Measurements from ENCODE around the gene EDDM13. TPM values are rescaled to one million over a fixed set of nuclear protein-coding genes. Genes with fewer than 3 reads are reported as not detected.
A peak's percentile ranks its signal among the peaks of the same experiment; 100 is the strongest.

EDDM13 gene
- total and polyA plus RNA-seq, 4 donors, result 1.2 to 3.9 TPM; not detected in 2

DNA sequence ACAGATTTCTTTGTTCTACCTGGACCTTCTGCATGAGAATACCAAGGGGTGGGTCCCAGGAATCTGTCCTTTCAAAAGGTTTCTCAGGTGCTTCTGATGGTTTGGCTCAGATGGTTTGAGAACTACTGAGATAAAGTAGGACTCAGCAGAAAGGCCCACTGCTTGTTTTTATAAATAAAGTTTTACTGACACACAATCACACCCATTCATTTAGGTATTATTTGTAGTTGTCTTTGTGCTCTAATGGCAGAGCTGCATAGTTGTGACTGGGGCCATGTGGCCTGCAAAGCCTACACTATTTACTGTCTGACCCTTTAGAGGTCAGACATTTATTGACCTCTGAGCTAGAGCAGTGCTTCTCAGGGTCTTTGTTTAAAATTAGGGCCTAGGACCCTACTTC is 17.6 kb downstream of the EDDM13 start:
- Histone ChIP-seq H3K27me3 (ENCODE audit: control insufficient read depth, insufficient read depth, low read length) (no peaks in the 10 kb centered on the region), H3K4me3 (ENCODE audit: low read depth, low read length) (no peak overlapping the region), H3K9me3 (ENCODE audit: control insufficient read depth, insufficient read depth, low read length) (no peaks in the 10 kb centered on the region), H3K4me1 (ENCODE audit: control insufficient read depth, insufficient read depth, low read length) (peaks cover 10% of the 10 kb centered on the region), H3K27ac (ENCODE audit: low read depth, low read length) (no peak overlapping the region), H3K36me3 (ENCODE audit: control insufficient read depth, insufficient read depth, low read length) (peaks cover 7% of the 10 kb centered on the region)
- no peak for DNase-seq (ENCODE audit: low read depth in 4 of 6, low spot score in 6 of 6)

- DNase-seq (ENCODE audit: low read depth in 4 of 6, low spot score in 6 of 6), result no peak
- Histone ChIP-seq H3K36me3 (ENCODE audit: control insufficient read depth, insufficient read depth, low read length) (peaks cover 11% of the 10 kb centered on the region), H3K4me1 (ENCODE audit: control insufficient read depth, insufficient read depth, low read length) (peaks cover 10% of the 10 kb centered on the region), H3K27me3 (ENCODE audit: control insufficient read depth, insufficient read depth, low read length) (no peaks in the 10 kb centered on the region), H3K4me3 (ENCODE audit: low read depth, low read length) (no peak overlapping the region), H3K27ac (ENCODE audit: low read depth, low read length) (no peak overlapping the region), H3K9me3 (ENCODE audit: control insufficient read depth, insufficient read depth, low read length) (no peaks in the 10 kb centered on the region)
- 96% methylated on average over 4 of the region's 6 CpGs for WGBS (ENCODE audit: insufficient coverage)
These were observed 19.3 kb downstream of the EDDM13 start for GRCh38 chr19:56291867-56292266.

GRCh38 chr19:56294549-56294948 is 22.0 kb downstream of the EDDM13 start:
- peaks cover 10% of the 10 kb centered on the region for H3K4me1 ChIP-seq (ENCODE audit: control insufficient read depth, insufficient read depth, low read length)
- 38% methylated on average over 3 of the region's 4 CpGs for WGBS (ENCODE audit: insufficient coverage)
- H3K9me3 ChIP-seq (ENCODE audit: control insufficient read depth, insufficient read depth, low read length), result no peaks in the 10 kb centered on the region
- no peak overlapping the region for H3K4me3 ChIP-seq (ENCODE audit: low read depth, low read length)
- no peak overlapping the region for H3K27ac ChIP-seq (ENCODE audit: low read depth, low read length)
- peaks cover 13% of the 10 kb centered on the region for H3K36me3 ChIP-seq (ENCODE audit: control insufficient read depth, insufficient read depth, low read length)
- H3K27me3 ChIP-seq (ENCODE audit: control insufficient read depth, insufficient read depth, low read length), result no peaks in the 10 kb centered on the region
- peak; percentile 17 to 88 (median 44) for DNase-seq (ENCODE audit: low read depth in 4 of 6, low spot score in 6 of 6)

DNA sequence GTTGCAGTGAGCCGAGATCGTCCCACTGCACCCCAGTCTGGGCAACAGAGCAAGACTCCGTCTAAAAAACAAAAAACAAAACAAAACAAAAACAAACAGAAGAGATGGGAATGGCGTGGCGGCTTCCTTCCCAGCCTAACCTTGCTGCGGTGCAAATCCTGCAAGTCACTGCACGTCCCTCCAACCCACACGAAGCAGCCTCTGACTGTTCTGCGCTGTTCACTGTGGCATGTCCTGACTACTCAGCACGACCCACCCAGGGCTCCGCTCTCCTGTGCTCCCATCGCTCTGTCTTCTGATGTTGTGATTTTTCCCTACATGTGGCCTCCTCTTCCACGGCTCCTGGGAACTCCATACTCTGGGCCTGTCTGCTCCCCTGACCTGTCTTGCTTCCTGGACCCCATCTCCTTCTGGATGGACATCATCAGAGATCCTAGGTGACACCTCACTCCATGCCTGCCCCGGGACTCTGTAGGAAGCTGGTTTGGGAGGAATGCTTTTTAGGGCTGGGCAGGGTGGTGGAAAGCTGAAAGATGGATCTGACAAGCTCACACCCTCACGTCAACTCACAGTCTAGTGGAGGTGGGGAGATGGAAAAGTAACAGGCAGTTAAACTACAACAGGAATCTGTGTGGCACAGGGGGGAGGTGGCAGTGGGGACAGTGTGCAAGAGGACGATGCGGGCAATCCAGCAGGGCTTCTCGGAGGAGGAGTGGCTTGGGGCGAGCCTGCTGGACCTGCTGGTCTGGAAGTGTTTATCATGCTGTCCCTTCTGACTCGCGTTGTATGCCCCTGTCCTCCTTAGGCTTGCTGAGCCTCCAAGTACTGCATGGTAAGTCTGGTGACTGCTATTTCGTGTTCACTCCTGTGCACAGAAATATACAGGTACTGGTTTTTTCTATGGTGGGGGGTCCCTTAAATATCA is 23.2 kb downstream of the EDDM13 start:
- no peak overlapping the region for H3K4me3 ChIP-seq (ENCODE audit: low read depth, low read length)
- H3K36me3 ChIP-seq (ENCODE audit: control insufficient read depth, insufficient read depth, low read length), result peaks cover 13% of the 10 kb centered on the region
- H3K27ac ChIP-seq (ENCODE audit: low read depth, low read length), result no peak overlapping the region
- no peaks in the 10 kb centered on the region for H3K9me3 ChIP-seq (ENCODE audit: control insufficient read depth, insufficient read depth, low read length)
- DNase-seq (ENCODE audit: low read depth in 4 of 6, low spot score in 6 of 6), result no peak
- peaks cover 10% of the 10 kb centered on the region for H3K4me1 ChIP-seq (ENCODE audit: control insufficient read depth, insufficient read depth, low read length)
- 91% methylated on average over 19 of the region's 22 CpGs for WGBS (ENCODE audit: insufficient coverage)
- H3K27me3 ChIP-seq (ENCODE audit: control insufficient read depth, insufficient read depth, low read length), result no peaks in the 10 kb centered on the region

DNA sequence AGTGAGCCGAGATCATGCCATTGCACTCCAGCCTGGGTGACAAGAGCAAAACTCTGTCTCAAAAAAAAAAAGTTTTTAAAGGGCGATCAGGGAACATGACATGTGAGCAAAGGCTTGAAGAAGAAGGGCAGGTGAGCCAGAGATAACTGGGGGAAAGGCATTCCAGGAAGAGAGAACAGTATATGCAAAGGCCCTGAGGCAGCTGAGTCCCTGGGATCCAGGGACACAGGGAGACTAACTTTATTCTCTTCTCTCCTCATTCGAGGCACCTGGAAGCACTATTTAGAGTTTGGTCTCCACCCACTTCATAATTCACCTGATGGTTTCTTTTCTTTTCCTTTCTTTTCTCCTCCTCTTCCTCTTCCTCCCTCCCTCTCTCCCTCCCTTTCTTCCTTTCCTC is 24.5 kb downstream of the EDDM13 start:
- Histone ChIP-seq H3K36me3 (ENCODE audit: control insufficient read depth, insufficient read depth, low read length) (peaks cover 15% of the 10 kb centered on the region), H3K27ac (ENCODE audit: low read depth, low read length) (no peak overlapping the region), H3K4me1 (ENCODE audit: control insufficient read depth, insufficient read depth, low read length) (peaks cover 10% of the 10 kb centered on the region), H3K9me3 (ENCODE audit: control insufficient read depth, insufficient read depth, low read length) (no peaks in the 10 kb centered on the region), H3K4me3 (ENCODE audit: low read depth, low read length) (no peak overlapping the region), H3K27me3 (ENCODE audit: control insufficient read depth, insufficient read depth, low read length) (no peaks in the 10 kb centered on the region)
- no peak for DNase-seq (ENCODE audit: low read depth in 4 of 6, low spot score in 6 of 6)
- WGBS (ENCODE audit: insufficient coverage), result 96% methylated on average over 3 of the region's 3 CpGs

- H3K36me3 ChIP-seq (ENCODE audit: control insufficient read depth, insufficient read depth, low read length), result peaks cover 34% of the 10 kb centered on the region
- no peak for DNase-seq (ENCODE audit: low read depth in 4 of 6, low spot score in 6 of 6)
- H3K4me1 ChIP-seq (ENCODE audit: control insufficient read depth, insufficient read depth, low read length), result peaks cover 3% of the 10 kb centered on the region
- H3K4me3 ChIP-seq (ENCODE audit: low read depth, low read length), result no peak overlapping the region
- no CpG with 5 or more reads among the region's 3 CpGs for WGBS (ENCODE audit: insufficient coverage)
- no peaks in the 10 kb centered on the region for H3K27me3 ChIP-seq (ENCODE audit: control insufficient read depth, insufficient read depth, low read length)
- no peaks in the 10 kb centered on the region for H3K9me3 ChIP-seq (ENCODE audit: control insufficient read depth, insufficient read depth, low read length)
- no peak overlapping the region for H3K27ac ChIP-seq (ENCODE audit: low read depth, low read length)
These were observed 27.1 kb downstream of the EDDM13 start for GRCh38 chr19:56299688-56300087.

DNA sequence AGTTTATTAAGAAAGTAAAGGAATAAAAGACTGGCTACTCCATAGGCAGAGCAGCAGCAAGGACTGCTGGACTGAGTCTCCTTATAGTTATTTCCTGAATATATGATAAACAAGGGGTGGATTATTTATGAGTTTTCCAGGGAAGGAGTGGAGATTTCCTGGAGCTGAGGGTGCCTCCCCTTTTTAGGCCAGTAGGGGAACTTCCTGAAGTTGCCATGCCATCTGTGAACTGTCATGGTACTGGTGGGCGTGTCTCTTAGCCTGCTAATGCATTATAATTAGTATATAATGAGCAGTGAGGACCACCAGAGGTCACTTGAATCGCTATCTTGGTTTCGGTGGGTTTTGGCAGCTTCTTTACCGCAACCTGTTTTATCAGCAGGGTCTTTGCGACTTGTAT is 28.6 kb downstream of the EDDM13 start:
- Histone ChIP-seq H3K4me3 (ENCODE audit: low read depth, low read length) (no peak overlapping the region), H3K27me3 (ENCODE audit: control insufficient read depth, insufficient read depth, low read length) (no peaks in the 10 kb centered on the region), H3K27ac (ENCODE audit: low read depth, low read length) (no peak overlapping the region), H3K9me3 (ENCODE audit: control insufficient read depth, insufficient read depth, low read length) (no peaks in the 10 kb centered on the region), H3K4me1 (ENCODE audit: control insufficient read depth, insufficient read depth, low read length) (no peaks in the 10 kb centered on the region), H3K36me3 (ENCODE audit: control insufficient read depth, insufficient read depth, low read length) (peaks cover 34% of the 10 kb centered on the region)
- 83% methylated on average over 4 of the region's 5 CpGs for WGBS (ENCODE audit: insufficient coverage)
- DNase-seq (ENCODE audit: low read depth in 4 of 6, low spot score in 6 of 6), result no peak

DNA sequence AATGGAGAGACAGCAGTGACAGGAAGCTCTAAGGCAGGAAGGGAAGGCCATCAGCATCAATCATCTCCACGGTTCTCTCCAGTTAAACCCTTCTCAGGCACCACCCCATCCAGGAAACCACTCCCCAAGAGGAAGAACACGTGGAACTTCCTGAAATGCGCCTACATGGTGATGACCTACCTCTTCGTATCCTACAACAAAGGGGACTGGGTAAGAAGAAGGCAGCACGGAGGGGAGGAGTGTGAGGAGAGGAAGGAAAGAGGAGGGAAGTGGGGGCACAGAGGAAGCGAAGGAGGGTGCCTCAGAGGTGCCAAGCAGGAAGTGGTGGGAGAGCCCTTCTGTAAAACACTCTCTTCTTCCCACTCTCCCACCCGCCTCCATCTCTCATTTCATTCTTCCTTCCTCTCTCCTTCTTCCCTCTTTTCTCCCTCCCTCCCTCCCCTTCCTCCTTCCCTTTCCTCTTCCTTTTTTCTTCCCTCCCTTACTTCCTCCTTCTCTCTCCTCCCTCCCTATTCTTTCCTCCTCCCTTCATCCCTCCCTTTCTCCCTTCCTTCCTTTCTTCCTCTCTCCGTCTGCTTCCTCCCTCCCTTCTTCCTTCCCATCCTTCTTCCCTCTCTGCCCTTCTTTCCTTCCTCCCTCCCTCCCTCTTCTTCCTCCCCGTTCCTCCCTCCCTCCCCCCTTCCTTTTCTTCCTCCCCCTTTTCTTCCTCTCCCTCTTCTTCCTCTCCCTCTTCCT is 29.5 kb downstream of the EDDM13 start:
- Histone ChIP-seq H3K27ac (ENCODE audit: low read depth, low read length) (no peak overlapping the region), H3K4me1 (ENCODE audit: control insufficient read depth, insufficient read depth, low read length) (no peaks in the 10 kb centered on the region), H3K27me3 (ENCODE audit: control insufficient read depth, insufficient read depth, low read length) (no peaks in the 10 kb centered on the region), H3K4me3 (ENCODE audit: low read depth, low read length) (no peak overlapping the region), H3K9me3 (ENCODE audit: control insufficient read depth, insufficient read depth, low read length) (no peaks in the 10 kb centered on the region), H3K36me3 (ENCODE audit: control insufficient read depth, insufficient read depth, low read length) (peaks cover 32% of the 10 kb centered on the region)
- 96% methylated on average over 2 of the region's 9 CpGs for WGBS (ENCODE audit: insufficient coverage)
- no peak for DNase-seq (ENCODE audit: low read depth in 4 of 6, low spot score in 6 of 6)

GRCh38 chr19:56304243-56304642 is 31.7 kb downstream of the EDDM13 start:
- Histone ChIP-seq H3K4me3 (ENCODE audit: low read depth, low read length) (no peak overlapping the region), H3K36me3 (ENCODE audit: control insufficient read depth, insufficient read depth, low read length) (peaks cover 30% of the 10 kb centered on the region), H3K27me3 (ENCODE audit: control insufficient read depth, insufficient read depth, low read length) (no peaks in the 10 kb centered on the region), H3K27ac (ENCODE audit: low read depth, low read length) (no peak overlapping the region), H3K9me3 (ENCODE audit: control insufficient read depth, insufficient read depth, low read length) (no peaks in the 10 kb centered on the region), H3K4me1 (ENCODE audit: control insufficient read depth, insufficient read depth, low read length) (no peaks in the 10 kb centered on the region)
- DNase-seq (ENCODE audit: low read depth in 4 of 6, low spot score in 6 of 6), result no peak
- 93% methylated on average over 9 of the region's 9 CpGs for WGBS (ENCODE audit: insufficient coverage)
